Upper lobe of right lung (tissue), 1 donor: Measurements from ENCODE around the gene MSS51. TPM values are rescaled to one million over a fixed set of nuclear protein-coding genes. Genes with fewer than 3 reads are reported as not detected.

Experiments
- ATAC-seq: fragments of 200-7000 bp; cut with Tn5 transposase; one replicate; pipeline ENCODE4 v1.9.1; 2020; ENCODE audit warnings: mild to moderate bottlenecking, moderate library complexity
- DNase-seq: peaks from one replicate; pipeline ENCODE4 v3.0.0-alpha.2; 2020
- H3K27ac ChIP-seq: fragments of 200-600 bp; one replicate; pipeline ENCODE4 v1.8.0; 2022
- H3K27me3 ChIP-seq: fragments of 200-600 bp; one replicate; pipeline ENCODE4 v1.8.0; 2022; ENCODE audit warnings: mild to moderate bottlenecking
- H3K36me3 ChIP-seq: fragments of 200-600 bp; one replicate; pipeline ENCODE4 v1.8.0; 2022
- H3K4me1 ChIP-seq: fragments of 200-600 bp; one replicate; pipeline ENCODE4 v1.8.0; 2022
- H3K4me3 ChIP-seq: fragments of 200-600 bp; one replicate; pipeline ENCODE4 v1.8.0; 2022; ENCODE audit warnings: mild to moderate bottlenecking
- H3K9me3 ChIP-seq: fragments of 200-600 bp; one replicate; pipeline ENCODE4 v1.8.0; 2022
- intact Hi-C: fragments of 100-400 bp; cut with DNase I; formaldehyde crosslinking; loops from one replicate; pipeline ENCODE4 v1.11.0; 2022
- long read RNA-seq: library from polyadenylated mRNA; unstranded; transcript quantifications from one replicate; pipeline ENCODE4 v2.0.0, GENCODE V29; 2021
- total RNA-seq: library from RNA; stranded (reverse); fragmentation: NEBNext Ultra II Directional; extraction: Animal tissue kit (Norgen Biotek cat#: 25700); gene quantifications from one replicate; pipeline ENCODE4 v1.2.1, GENCODE V29; 2021
- TF ChIP-seq, protein P1 (sequence below): fragments of 200-600 bp; IDR thresholded peaks from one replicate; pipeline ENCODE4 v1.8.0; 2022; ENCODE audit warnings: antibody characterized with exemption
- donor health status: DM: no; HTN: yes; CAD: no; lungs with severe emphysema.

MSS51 gene
- total RNA-seq, result 3.0 TPM
- long read RNA-seq, result 0 reads

DNA sequence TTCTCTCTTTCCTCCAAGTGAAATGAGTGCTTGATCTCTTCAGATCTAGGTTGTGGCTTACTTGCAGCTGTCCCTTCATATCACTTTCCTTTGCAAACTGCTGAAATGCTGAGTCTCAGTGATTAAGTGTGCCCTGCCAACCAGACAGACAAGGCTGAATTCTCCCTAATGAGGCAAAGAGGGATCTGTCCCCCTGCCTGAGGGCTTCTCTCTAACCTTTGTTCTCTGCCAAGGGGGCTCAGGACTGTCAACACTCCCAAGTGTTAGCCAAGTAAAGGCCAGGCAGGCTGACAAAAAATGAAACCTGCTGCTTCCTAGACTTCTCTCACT lies at the start of gene MSS51:
Gene MSS51, minus strand, starts transcription at position 24 of the 330 bp plus-strand sequence. CDS start 5,277 bp downstream, outside the sequence.
- TF ChIP-seq, protein P1, sequence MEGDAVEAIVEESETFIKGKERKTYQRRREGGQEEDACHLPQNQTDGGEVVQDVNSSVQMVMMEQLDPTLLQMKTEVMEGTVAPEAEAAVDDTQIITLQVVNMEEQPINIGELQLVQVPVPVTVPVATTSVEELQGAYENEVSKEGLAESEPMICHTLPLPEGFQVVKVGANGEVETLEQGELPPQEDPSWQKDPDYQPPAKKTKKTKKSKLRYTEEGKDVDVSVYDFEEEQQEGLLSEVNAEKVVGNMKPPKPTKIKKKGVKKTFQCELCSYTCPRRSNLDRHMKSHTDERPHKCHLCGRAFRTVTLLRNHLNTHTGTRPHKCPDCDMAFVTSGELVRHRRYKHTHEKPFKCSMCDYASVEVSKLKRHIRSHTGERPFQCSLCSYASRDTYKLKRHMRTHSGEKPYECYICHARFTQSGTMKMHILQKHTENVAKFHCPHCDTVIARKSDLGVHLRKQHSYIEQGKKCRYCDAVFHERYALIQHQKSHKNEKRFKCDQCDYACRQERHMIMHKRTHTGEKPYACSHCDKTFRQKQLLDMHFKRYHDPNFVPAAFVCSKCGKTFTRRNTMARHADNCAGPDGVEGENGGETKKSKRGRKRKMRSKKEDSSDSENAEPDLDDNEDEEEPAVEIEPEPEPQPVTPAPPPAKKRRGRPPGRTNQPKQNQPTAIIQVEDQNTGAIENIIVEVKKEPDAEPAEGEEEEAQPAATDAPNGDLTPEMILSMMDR, result no peak
- Histone ChIP-seq H3K4me3 (no peak within 1 kb of the TSS), H3K27ac (no peak within 1 kb of the TSS), H3K9me3 (no peaks in the 10 kb centered on the region), H3K27me3 (no peaks in the 10 kb centered on the region), H3K4me1 (no peaks in the 10 kb centered on the region), H3K36me3 (peaks cover 17% of the 10 kb centered on the region)
- ATAC-seq (no peak), DNase-seq (no peak)
- intact Hi-C loops, result no loop called here

DNA sequence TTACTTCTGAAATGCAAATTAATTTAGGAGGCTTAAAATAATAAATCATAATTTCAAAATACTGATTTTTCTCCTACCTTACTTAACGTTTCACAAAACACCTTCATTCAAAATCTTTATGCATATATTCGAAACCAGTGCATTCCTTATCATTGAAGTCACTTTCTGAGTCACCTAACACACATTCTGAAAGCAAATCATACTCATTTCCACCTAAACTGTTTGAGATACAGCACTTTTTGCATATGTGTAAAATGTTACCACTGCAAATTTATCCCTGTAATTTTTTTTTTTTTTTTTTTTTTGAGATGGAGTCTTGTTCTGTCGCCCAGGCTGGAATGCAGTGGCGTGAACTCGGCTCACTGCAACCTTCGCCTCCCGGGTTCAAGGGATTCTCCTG lies 46.8 kb upstream of the MSS51 start:
- H3K4me1 ChIP-seq, result no peaks in the 10 kb centered on the region
- no peak overlapping the region for H3K4me3 ChIP-seq
- DNase-seq, result no peak
- H3K9me3 ChIP-seq, result no peaks in the 10 kb centered on the region
- intact Hi-C loops, result no loop called here
- H3K27ac ChIP-seq, result no peak overlapping the region
- peaks cover 52% of the 10 kb centered on the region for H3K36me3 ChIP-seq
- no peak for ATAC-seq
- H3K27me3 ChIP-seq, result no peaks in the 10 kb centered on the region
- TF ChIP-seq, protein P1, result no peak

DNA sequence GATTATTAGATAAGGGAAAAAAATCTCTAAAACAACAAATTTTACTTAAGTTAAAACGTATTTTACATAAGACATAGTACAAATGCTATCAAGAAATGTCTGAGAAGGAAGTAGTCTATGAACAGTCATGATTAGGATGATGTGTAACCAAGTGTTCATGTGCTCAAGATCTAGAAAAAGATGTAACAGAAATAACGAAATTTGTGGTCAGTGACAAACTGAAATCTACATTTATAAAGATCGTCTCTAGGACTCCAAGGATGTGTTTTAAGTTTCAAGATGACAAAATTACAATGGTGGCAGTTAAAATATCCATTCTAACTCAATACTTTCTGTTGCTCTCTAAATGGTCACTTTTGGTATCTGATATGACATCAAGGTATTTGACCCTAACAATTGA lies 45.3 kb upstream of the MSS51 start:
- TF ChIP-seq, protein P1, result no peak
- intact Hi-C loops, result no loop called here
- peaks cover 67% of the 10 kb centered on the region for H3K36me3 ChIP-seq
- no peak for ATAC-seq
- no peak overlapping the region for H3K27ac ChIP-seq
- H3K4me3 ChIP-seq, result no peak overlapping the region
- no peaks in the 10 kb centered on the region for H3K27me3 ChIP-seq
- DNase-seq, result no peak
- no peaks in the 10 kb centered on the region for H3K4me1 ChIP-seq
- H3K9me3 ChIP-seq, result no peaks in the 10 kb centered on the region

DNA sequence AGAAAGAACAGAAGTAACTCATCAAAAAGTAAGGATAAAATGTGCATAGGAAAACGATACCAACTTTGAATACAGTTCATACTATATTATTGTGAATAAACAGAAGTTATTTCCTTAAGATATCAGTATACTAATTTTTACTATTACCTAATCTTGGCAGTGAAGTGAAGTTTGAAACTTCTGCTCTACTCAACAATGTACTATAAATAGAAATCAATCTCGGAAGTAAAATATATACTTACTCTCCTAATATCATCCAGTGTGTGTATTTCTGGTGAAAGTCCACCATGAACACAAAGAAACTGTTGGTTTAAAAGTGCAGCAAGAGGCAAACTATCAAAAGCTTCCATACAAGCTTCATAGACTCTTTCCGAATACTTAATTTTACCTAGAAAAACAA lies 37.9 kb upstream of the MSS51 start:
- intact Hi-C loops, result no loop called here

GRCh38 chr10:73469579-73469978 lies 36.2 kb upstream of the MSS51 start:
- ATAC-seq (no peak), DNase-seq (no peak)
- TF ChIP-seq, protein P1, result no peak
- H3K4me1 ChIP-seq, result no peaks in the 10 kb centered on the region
- no peaks in the 10 kb centered on the region for H3K9me3 ChIP-seq
- no peak overlapping the region for H3K4me3 ChIP-seq
- H3K36me3 ChIP-seq, result peaks cover 91% of the 10 kb centered on the region
- no peak overlapping the region for H3K27ac ChIP-seq
- H3K27me3 ChIP-seq, result no peaks in the 10 kb centered on the region
- intact Hi-C loops, result no loop called here

More for the DNA sequence above, 37.9 kb upstream of the MSS51 start:
- no peak for DNase-seq
- ATAC-seq, result no peak
- no peak overlapping the region for H3K4me3 ChIP-seq
- H3K36me3 ChIP-seq, result peaks cover 96% of the 10 kb centered on the region
- H3K27me3 ChIP-seq, result no peaks in the 10 kb centered on the region
- no peaks in the 10 kb centered on the region for H3K4me1 ChIP-seq
- TF ChIP-seq, protein P1, result no peak
- no peak overlapping the region for H3K27ac ChIP-seq
- no peaks in the 10 kb centered on the region for H3K9me3 ChIP-seq

DNA sequence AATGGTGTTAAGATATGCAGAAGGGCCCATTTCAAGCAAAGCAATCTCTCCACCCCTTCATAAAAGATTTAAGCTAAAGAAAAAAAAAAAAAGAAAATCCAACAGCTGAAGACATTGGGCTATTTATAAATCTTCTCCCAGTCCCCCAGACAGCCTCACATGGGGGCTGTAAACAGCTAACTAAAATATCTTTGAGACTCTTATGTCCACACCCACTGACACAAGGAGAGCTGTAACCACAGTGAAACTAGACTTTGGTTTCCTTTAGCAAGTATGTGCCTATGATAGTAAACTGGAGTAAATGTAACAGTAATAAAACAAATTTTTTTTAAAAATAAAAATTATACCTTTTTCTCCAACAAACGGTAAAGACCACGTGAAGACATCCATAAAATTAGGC lies 33.8 kb upstream of the MSS51 start:
- ATAC-seq (no peak), DNase-seq (no peak)
- H3K27me3 ChIP-seq, result no peaks in the 10 kb centered on the region
- H3K9me3 ChIP-seq, result no peaks in the 10 kb centered on the region
- H3K27ac ChIP-seq, result no peak overlapping the region
- peaks cover 74% of the 10 kb centered on the region for H3K36me3 ChIP-seq
- H3K4me3 ChIP-seq, result no peak overlapping the region
- intact Hi-C loops, result no loop called here
- no peaks in the 10 kb centered on the region for H3K4me1 ChIP-seq
- TF ChIP-seq, protein P1, result no peak
